ENCODE measurements around the gene FAF1.
A peak's percentile ranks its signal among the peaks of the same experiment; 100 is the strongest.
"Not testable (repeated sequence)": the region's sequence is repeated elsewhere in the genome, so short reads cannot be mapped to it uniquely, and the experiment has no call there.

Gene FAF1

GRCh38 chr1:50901872-50902271, 58.2 kb downstream of the FAF1 start:
- no peak for DNase-seq

- no peak for DNase-seq
Observed at GRCh38 chr1:50898773-50899172, 61.3 kb downstream of the FAF1 start.

GRCh38 chr1:50894340-50894739, 65.7 kb downstream of the FAF1 start:
- DNase-seq = no peak

- no peak for DNase-seq
Observed at GRCh38 chr1:50893466-50893865, 66.6 kb downstream of the FAF1 start.

GRCh38 chr1:50887555-50887954, 72.5 kb downstream of the FAF1 start:
- DNase-seq = not testable (repeated sequence)

GRCh38 chr1:50880373-50880772, 79.7 kb downstream of the FAF1 start:
- DNase-seq = no peak

- no peak for DNase-seq
Observed at GRCh38 chr1:50879137-50879536, 80.9 kb downstream of the FAF1 start.

- DNase-seq = no peak
Observed at GRCh38 chr1:50878434-50878833, 81.6 kb downstream of the FAF1 start.

- DNase-seq = no peak
Observed at GRCh38 chr1:50877641-50878040, 82.4 kb downstream of the FAF1 start.

- peak; percentile 69 for DNase-seq
Observed at GRCh38 chr1:50873458-50874187, 86.4 kb downstream of the FAF1 start.

GRCh38 chr1:50864845-50865244, 95.2 kb downstream of the FAF1 start:
- not testable (repeated sequence) for DNase-seq

GRCh38 chr1:50861772-50862171, 98.3 kb downstream of the FAF1 start:
- no peak for DNase-seq

GRCh38 chr1:50860702-50861101, 99.4 kb downstream of the FAF1 start:
- no peak for DNase-seq

- DNase-seq = no peak
Observed at GRCh38 chr1:50860256-50860655, 99.8 kb downstream of the FAF1 start.

- DNase-seq = no peak
Observed at GRCh38 chr1:50859657-50860056, 100.4 kb downstream of the FAF1 start.

GRCh38 chr1:50858761-50859160, 101.3 kb downstream of the FAF1 start:
- DNase-seq = no peak

GRCh38 chr1:50857702-50858101, 102.4 kb downstream of the FAF1 start:
- DNase-seq = no peak

- DNase-seq = no peak
Observed at GRCh38 chr1:50853325-50853724, 106.7 kb downstream of the FAF1 start.

GRCh38 chr1:50852889-50853288, 107.2 kb downstream of the FAF1 start:
- DNase-seq = no peak

- no peak for DNase-seq
Observed at GRCh38 chr1:50851466-50851865, 108.6 kb downstream of the FAF1 start.

GRCh38 chr1:50851034-50851433, 109.0 kb downstream of the FAF1 start:
- DNase-seq = no peak

- no peak for DNase-seq
Observed at GRCh38 chr1:50847303-50847702, 112.8 kb downstream of the FAF1 start.

- no peak for DNase-seq
Observed at GRCh38 chr1:50846224-50846839, 113.7 kb downstream of the FAF1 start.

- no peak for DNase-seq
Observed at GRCh38 chr1:50841791-50842387, 118.2 kb downstream of the FAF1 start.
